Upper lobe of left lung (tissue), 6 donors: ENCODE results near the gene ACTR3. TPM values are rescaled to one million over a fixed set of nuclear protein-coding genes. Genes with fewer than 3 reads are reported as not detected.

Experiments
- ATAC-seq, 2 donors: fragments of 200-7000 bp; cut with Tn5 transposase; one replicate each; pipeline ENCODE4 v1.9.1; 2022; ENCODE audit warnings: mild to moderate bottlenecking in 2 of 2, moderate library complexity in 2 of 2; ENCODE audit not compliant: low FRiP score in 2 of 2
- DNase-seq, 2 donors: peaks; one replicate each; pipeline ENCODE4 v3.0.0-alpha.2; 2019 to 2020
- H3K27ac ChIP-seq, 4 donors: fragments of 200-600 bp; sonication (generic); one replicate each; pipeline ENCODE4 v1.5.1; 2016 to 2019
- H3K27me3 ChIP-seq, 4 donors: fragments of 200-600 bp; sonication (generic); one replicate each; pipeline ENCODE4 v1.5.1; 2017 to 2019
- H3K36me3 ChIP-seq, 4 donors: fragments of 200-600 bp; sonication (generic); one replicate each; pipeline ENCODE4 v1.5.1; 2016 to 2019
- H3K4me1 ChIP-seq, 4 donors: fragments of 200-600 bp; sonication (generic); one replicate each; pipeline ENCODE4 v1.5.1; 2018 to 2019
- H3K4me3 ChIP-seq, 4 donors: fragments of 200-600 bp; sonication (generic); one replicate each; pipeline ENCODE4 v1.5.1; 2017 to 2019; ENCODE audit warnings: mild to moderate bottlenecking in 2 of 4, moderate library complexity in 1 of 4
- H3K9me3 ChIP-seq, 4 donors: fragments of 200-600 bp; sonication (generic); one replicate each; pipeline ENCODE4 v1.5.1; 2018 to 2019
- EP300 ChIP-seq, 4 donors: sonication (generic); formaldehyde crosslinking; IDR thresholded peaks; one replicate each; pipeline ENCODE4 v1.5.1; 2017; ENCODE audit warnings: antibody characterized with exemption in 4 of 4, control low read depth in 2 of 4
- POLR2A ChIP-seq, 4 donors: fragments of 450-650 bp; IDR thresholded peaks; one replicate each; pipeline ENCODE4 v1.5.1; 2016 to 2017; ENCODE audit warnings: antibody characterized with exemption in 4 of 4, mild to moderate bottlenecking in 2 of 4
- POLR2AphosphoS5 ChIP-seq, 2 donors: sonication (generic); formaldehyde crosslinking; IDR thresholded peaks; one replicate each; pipeline ENCODE4 v1.5.1; 2017; ENCODE audit warnings: antibody characterized with exemption in 2 of 2
- WGBS, 2 donors: methylation state at CpG; one replicate each; pipeline ENCODE4 v1.1.5; 2017 to 2018; 5-methylcytosine and 5-hydroxymethylcytosine counted together
- total RNA-seq, 6 donors: library from RNA; depleted of rRNA in 4 of 6; stranded (reverse); fragments of >200 nt in 4 of 6; gene quantifications; one replicate each; pipeline versions ENCODE4 v1.1.0 to v1.2.1, GENCODE V29; 2016 to 2021
- TF ChIP-seq, protein P1 (sequence below), 6 experiments: fragments of 450-650 bp in 4 of 6; fragments of 200-600 bp in 2 of 6; sonication (generic) in 2 of 6; IDR thresholded peaks; one replicate each; pipeline ENCODE4 v1.5.1; 2016 to 2019; ENCODE audit warnings: antibody characterized with exemption in 6 of 6
- donor health status: DM: no; HTN: no; CAD: no; lungs with moderate emphysema.
- donor health status: DM: no; HTN: yes; CAD: no; lungs with severe emphysema.

ACTR3 gene
- total RNA-seq, 6 donors from 2014 or later, result 79.6 to 304 (median 139) TPM

DNA sequence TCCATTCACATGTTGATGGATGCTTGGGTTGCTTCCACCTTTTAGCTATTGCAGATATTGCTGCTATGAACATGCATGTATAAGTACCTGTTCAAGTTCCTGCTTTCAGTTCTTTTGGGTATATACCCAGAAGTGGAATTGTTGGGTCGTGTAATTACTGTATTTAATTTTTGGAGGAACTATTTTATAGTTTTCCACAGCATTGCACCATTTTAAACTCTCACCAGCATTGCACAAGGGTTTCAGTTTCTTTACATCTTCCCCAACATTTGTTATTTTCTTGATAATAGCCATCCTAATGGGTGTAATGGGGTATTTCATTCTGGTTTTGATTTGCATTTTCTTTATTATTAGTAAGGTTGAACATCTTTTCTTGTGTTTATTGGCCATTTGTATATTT is 16.0 kb downstream of the ACTR3 start:
- ATAC-seq (no peak), DNase-seq (no peak)
- no peak for TF ChIP-seq POLR2AphosphoS5 (IDR thresholded peaks at IDR 0.05)
- no peak for TF ChIP-seq POLR2A (IDR thresholded peaks at IDR 0.05)
- TF ChIP-seq EP300 (IDR thresholded peaks at IDR 0.05), result no peak
- TF ChIP-seq, protein P1, sequence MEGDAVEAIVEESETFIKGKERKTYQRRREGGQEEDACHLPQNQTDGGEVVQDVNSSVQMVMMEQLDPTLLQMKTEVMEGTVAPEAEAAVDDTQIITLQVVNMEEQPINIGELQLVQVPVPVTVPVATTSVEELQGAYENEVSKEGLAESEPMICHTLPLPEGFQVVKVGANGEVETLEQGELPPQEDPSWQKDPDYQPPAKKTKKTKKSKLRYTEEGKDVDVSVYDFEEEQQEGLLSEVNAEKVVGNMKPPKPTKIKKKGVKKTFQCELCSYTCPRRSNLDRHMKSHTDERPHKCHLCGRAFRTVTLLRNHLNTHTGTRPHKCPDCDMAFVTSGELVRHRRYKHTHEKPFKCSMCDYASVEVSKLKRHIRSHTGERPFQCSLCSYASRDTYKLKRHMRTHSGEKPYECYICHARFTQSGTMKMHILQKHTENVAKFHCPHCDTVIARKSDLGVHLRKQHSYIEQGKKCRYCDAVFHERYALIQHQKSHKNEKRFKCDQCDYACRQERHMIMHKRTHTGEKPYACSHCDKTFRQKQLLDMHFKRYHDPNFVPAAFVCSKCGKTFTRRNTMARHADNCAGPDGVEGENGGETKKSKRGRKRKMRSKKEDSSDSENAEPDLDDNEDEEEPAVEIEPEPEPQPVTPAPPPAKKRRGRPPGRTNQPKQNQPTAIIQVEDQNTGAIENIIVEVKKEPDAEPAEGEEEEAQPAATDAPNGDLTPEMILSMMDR (IDR thresholded peaks at IDR 0.05), result no peak
- Histone ChIP-seq H3K27ac (no peak overlapping the region), H3K4me1 (peaks cover 33 to 60% (median 56%) of the 10 kb centered on the region in 4 donors), H3K9me3 (no peaks in the 10 kb centered on the region), H3K36me3 (no peaks in the 10 kb centered on the region), H3K4me3 (no peak overlapping the region), H3K27me3 (no peaks in the 10 kb centered on the region)
- WGBS, 2 donors, result 65 to 68% methylated on average over 1 of the region's 1 CpG

DNA sequence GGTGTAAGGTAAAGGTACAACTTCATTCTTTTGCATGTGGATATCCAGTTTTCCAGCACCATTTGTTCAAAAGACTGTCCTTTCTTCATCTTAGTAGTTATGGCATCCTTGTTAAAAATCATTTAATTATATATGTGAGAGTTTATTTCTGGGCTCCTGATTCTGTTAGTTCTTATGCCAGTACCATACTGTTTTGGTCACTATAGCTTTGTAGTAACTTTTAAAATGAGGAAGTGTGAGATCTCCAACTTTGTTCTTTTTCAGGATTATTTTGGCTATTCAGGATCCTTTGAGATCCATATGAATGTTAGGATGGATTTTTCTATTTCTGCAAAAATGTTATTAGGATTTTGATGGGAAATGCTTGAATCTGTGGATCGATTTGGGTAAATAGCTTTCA is 16.8 kb downstream of the ACTR3 start:
- DNase-seq, result no peak
- peaks cover 32 to 65% (median 55%) of the 10 kb centered on the region in 4 donors for H3K4me1 ChIP-seq
- no peak overlapping the region for H3K4me3 ChIP-seq
- 95 to 100% methylated on average over 1 of the region's 1 CpG for WGBS, 2 donors
- ATAC-seq, result no peak
- no peaks in the 10 kb centered on the region for H3K9me3 ChIP-seq
- no peak overlapping the region for H3K27ac ChIP-seq
- TF ChIP-seq POLR2A (IDR thresholded peaks at IDR 0.05), result no peak
- H3K27me3 ChIP-seq, result no peaks in the 10 kb centered on the region
- no peaks in the 10 kb centered on the region for H3K36me3 ChIP-seq

DNA sequence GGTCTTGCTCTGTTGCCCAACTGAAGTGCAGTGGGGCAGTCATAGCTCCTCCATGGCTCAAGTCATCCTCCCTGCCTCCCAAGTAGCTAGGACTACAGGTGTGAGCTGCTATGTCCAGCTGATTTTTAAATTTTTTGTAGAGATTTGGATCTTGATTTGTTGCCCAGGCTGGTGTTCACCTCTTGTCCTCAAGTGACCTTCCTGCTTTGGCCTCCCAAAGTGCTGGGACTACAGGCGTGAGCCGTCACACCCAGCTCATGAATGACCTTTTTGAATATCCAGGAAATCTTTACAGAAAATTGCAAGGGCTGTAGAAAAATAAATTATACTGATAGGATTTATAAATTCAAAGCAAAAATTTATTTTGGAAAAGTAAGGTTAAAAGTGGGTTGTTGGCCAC is 17.4 kb downstream of the ACTR3 start:
- peaks cover 31 to 59% (median 52%) of the 10 kb centered on the region in 4 donors for H3K4me1 ChIP-seq

DNA sequence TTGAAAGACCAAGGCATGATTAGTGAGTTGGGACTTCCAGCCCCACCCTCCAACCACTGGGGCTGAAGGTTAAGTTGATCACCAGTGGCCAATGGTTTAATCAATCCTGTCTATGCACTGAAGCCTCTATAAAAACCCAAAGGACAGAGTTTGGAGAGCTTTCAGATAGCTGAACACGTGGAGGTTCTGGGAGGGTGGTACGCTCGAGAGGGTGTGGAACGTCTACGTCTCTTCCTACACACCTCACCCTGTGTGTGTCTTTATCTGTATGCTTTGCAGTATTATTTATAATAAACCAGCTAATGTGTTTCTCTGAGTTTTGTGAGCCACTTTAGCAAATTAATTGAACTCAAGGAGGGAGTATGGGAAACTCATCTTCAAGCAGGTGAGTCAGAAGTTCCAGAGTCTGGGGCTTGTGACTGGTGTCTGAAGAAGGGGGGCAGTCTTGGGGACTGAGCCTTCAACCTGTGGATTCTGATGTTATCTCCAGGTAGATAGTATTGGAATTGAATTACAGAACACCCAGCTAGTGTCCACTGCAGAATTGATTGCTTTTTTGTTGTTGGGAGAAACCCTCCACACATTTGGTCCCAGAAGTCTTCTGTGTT is 20.3 kb downstream of the ACTR3 start:
- no peak for DNase-seq
- H3K4me3 ChIP-seq, result no peak overlapping the region
- WGBS, 2 donors, result 93 to 98% methylated on average over 5 of the region's 5 CpGs
- no peaks in the 10 kb centered on the region for H3K27me3 ChIP-seq
- peaks cover 0 to 15% (median 0%) of the 10 kb centered on the region in 4 donors for H3K36me3 ChIP-seq
- H3K9me3 ChIP-seq, result no peaks in the 10 kb centered on the region
- peak in 1 of 2 donors; percentile 26 for ATAC-seq
- TF ChIP-seq POLR2A (IDR thresholded peaks at IDR 0.05), result no peak
- TF ChIP-seq POLR2AphosphoS5 (IDR thresholded peaks at IDR 0.05), result no peak
- TF ChIP-seq, protein P1 (IDR thresholded peaks at IDR 0.05), result no peak
- no peak for TF ChIP-seq EP300 (IDR thresholded peaks at IDR 0.05)
- peaks cover 20 to 33% (median 28%) of the 10 kb centered on the region in 4 donors for H3K4me1 ChIP-seq
- H3K27ac ChIP-seq, result no peak overlapping the region

More for the DNA sequence above, 17.4 kb downstream of the ACTR3 start:
- H3K27me3 ChIP-seq, result no peaks in the 10 kb centered on the region
- TF ChIP-seq, protein P1 (IDR thresholded peaks at IDR 0.05), result no peak
- TF ChIP-seq POLR2A (IDR thresholded peaks at IDR 0.05) (no peak), POLR2AphosphoS5 (IDR thresholded peaks at IDR 0.05) (no peak), EP300 (IDR thresholded peaks at IDR 0.05) (no peak)
- DNase-seq (no peak), ATAC-seq (no peak)
- no peaks in the 10 kb centered on the region for H3K9me3 ChIP-seq
- H3K4me3 ChIP-seq, result no peak overlapping the region
- H3K36me3 ChIP-seq, result no peaks in the 10 kb centered on the region
- H3K27ac ChIP-seq, result no peak overlapping the region
- 52 to 70% methylated on average over 2 of the region's 2 CpGs for WGBS, 2 donors

DNA sequence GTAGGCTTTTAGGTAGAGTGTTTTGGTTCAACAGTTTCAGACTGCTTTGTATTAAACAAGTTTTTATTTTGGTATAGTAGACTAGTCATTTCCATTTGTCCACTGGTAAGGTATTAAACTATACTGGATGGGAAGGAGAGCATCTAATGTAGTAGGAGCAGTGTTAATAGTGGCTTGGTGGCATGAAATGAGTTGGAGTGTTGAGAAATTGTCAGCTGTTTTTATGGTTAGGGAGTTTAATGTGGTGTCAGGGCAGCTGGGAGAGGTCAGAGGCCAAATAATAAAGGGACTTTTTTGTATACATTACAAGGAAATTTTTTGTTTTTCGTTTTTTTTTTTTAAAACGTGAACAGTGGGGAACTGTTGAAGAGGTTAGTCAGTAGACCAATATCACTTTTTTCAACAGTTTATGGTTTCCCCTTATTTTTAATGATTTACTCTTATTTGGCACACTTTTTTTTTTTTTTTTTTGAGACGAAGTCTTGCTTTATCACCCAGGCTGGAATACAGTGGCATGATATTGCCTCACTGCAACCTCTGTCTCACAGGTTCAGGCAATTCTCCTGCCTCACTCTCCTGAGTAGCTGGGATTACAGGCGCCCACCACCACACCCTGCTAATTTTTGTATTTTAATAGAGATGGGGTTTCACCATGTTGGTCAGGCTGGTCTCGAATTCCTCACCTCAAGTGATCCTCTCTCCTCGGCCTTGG is 21.2 kb downstream of the ACTR3 start:
- Histone ChIP-seq H3K27ac (no peak overlapping the region), H3K36me3 (peaks cover 0 to 15% (median 0%) of the 10 kb centered on the region in 4 donors), H3K9me3 (no peaks in the 10 kb centered on the region), H3K4me1 (peaks cover 20 to 33% (median 28%) of the 10 kb centered on the region in 4 donors), H3K27me3 (no peaks in the 10 kb centered on the region), H3K4me3 (no peak overlapping the region)
- DNase-seq (no peak), ATAC-seq (peak in 1 of 2 donors; percentile 14)
- TF ChIP-seq, protein P1 (IDR thresholded peaks at IDR 0.05), result no peak
- TF ChIP-seq EP300 (IDR thresholded peaks at IDR 0.05), result no peak
- TF ChIP-seq POLR2AphosphoS5 (IDR thresholded peaks at IDR 0.05), result no peak
- TF ChIP-seq POLR2A (IDR thresholded peaks at IDR 0.05), result no peak
- 61 to 70% methylated on average over 6 of the region's 6 CpGs for WGBS, 2 donors
